ENCODE data around the gene ATP1A3.
"Not testable (repeated sequence)": the region's sequence is repeated elsewhere in the genome, so short reads cannot be mapped to it uniquely, and the experiment has no call there.

Gene ATP1A3

DNA sequence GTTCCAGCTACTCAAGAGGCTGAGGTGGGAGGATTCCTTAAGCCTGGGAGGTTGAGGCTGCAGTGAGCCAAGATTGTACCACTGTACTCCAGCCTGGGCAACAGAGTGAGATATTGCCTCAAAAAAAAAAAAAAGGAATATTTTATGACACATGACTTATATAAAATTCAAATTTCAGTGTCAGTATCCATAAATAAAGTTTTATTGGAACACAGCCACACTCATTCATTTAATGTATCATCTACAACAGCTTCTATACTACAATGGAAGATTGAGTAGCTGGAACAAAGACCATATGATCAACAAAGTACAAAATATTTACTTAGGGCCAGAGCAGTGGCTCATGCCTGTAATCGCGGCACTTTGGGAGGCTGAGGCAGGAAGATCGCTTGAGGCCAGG lies 18.7 kb upstream of the ATP1A3 start:
- not testable (repeated sequence) for DNase-seq

DNA sequence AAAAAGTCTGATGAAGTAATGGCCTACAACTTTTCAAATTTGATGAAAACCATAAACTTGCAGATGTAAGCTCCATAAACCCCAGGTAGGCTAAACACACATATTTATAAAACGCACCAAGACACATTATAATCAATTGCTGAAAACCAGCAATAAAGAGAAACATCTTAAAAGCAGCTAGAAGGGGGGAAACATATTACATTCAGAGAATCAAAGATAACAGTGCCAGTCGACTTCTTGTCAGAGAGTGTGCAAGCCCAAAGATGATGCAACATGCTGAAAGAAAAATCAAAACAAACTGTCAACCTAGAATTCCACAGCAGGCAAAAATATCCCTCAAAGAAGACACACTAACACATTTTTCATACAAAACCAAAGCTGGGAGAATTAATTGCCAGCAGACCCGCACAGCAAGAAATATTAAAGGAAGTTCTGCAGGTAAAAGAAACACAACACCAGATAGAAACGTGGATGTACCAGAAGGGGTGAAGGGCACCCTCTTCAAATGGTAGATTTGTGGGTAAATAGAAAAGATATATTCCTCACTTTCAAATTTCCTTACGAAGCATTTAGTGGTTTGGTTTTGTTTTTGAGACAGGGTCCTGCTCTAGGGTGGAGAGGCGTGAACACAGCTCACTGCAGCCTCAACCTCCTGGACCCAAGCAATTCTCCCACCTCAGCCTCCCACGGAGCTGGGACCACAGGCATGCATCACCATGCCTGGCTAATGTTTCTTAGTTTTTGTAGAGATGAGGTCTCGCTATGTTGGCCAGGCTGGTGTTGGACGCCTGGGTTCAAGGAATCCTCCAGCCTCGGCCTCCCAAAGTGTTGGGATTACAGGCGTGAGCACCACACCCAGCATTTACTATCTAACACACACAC lies 16.5 kb upstream of the ATP1A3 start:
- no peak for DNase-seq

DNA sequence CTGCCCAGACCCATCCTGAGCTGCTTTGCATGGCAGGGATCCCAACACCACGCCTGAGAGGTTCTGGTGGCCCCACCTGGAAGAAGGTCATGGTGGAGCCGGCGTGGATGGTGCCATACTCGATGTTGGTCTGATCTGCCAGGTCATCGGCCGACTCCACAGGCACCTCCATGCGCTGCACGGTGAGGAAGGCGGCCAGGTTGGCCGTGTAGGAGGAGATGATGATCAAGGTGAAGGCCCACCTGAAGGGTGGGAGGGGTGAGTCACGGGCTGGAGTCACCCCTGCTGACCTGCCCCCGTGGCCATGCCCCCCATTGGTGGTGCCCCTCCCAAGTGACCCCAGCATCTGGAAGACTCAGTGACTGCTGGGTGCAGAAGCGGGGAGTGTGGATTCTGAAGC lies 12.5 kb upstream of the ATP1A3 start:
- DNase-seq: no peak

GRCh38 chr19:42005504-42005903 lies 11.5 kb upstream of the ATP1A3 start:
- DNase-seq: no peak

GRCh38 chr19:42003506-42004294 lies 9.7 kb upstream of the ATP1A3 start:
- no peak for DNase-seq

DNA sequence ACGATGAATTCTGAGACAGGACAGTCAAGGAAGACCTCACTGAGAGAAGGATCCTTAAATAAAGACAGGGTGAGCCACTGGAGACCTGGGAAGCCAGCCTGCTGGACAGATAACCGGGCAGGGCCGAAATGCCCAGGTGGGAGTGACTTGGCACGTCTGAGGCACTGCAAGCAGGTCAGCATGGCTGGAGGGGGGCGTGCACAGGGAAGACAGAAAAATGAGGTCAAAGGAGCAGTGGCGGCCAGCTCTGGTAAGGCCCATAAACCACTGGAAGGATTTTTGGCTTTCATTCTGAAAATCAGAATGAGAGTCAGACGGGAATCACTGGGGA lies 5.8 kb upstream of the ATP1A3 start:
- DNase-seq: no peak

DNA sequence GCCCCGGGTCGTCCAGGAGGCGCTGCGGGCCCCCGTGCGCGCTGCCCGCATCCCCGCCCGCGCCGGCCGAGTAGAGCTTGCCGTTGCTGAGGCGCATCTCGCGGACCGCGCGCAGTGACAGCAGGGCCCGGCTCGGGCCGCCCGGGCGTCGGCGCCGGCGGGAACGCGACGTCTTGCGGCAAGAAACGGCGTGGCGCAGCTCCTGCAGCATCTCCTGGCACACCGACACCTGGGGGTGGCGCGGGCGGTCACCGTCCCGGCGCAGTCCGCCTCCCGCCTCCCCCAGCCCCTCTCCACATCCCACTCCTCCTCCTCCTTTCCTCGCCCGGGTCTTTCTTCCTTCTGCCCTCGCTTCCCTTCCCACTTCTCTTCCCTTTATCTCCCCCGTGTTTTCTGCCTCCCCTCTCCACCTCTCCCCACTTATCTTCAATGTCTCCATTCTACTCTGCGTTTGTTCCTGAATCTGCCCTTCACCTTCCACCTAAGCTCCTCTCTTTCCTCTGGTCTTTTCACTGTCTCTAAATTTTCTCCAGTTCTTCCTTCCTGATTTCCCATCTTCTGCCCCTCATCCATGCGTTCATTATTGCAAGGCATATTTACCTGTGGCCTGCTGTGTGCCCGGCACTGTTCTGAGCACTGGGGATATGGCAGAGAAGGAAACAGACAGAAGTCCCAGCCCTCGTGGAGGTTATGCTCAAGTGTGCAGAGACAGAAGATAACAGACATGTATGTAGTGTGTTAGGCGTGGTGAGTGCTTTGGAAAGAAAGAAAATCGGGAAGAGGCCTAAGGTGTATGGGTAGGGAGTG lies 5.2 kb upstream of the ATP1A3 start:
- peak in 8 of 56 donors; percentile 2 to 41 (median 15) for DNase-seq

- peak in 8 of 56 donors; percentile 6 to 45 (median 14) for DNase-seq
Measured at GRCh38 chr19:41998246-41999020, 4.4 kb upstream of the ATP1A3 start.

DNA sequence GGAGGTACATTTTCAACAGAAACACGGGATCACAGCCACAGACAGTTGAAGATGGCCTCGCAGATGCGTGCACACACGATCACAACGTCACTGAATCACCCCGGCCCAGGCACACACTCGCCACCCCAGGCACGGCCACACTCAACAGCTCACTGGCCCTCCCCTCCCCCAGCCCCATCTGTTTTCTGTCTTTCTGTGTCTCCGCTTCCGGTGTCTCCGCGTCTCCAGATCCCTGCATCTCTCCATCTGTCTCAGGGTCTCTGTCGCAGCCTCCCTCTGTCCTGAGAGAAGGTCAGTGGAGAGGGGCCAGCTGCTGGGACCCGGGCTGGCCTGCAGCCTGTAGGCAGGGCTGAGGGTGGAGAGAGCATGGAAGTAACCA lies 3.8 kb upstream of the ATP1A3 start:
- DNase-seq: peak in 2 of 56 donors; percentile 28 to 31

DNA sequence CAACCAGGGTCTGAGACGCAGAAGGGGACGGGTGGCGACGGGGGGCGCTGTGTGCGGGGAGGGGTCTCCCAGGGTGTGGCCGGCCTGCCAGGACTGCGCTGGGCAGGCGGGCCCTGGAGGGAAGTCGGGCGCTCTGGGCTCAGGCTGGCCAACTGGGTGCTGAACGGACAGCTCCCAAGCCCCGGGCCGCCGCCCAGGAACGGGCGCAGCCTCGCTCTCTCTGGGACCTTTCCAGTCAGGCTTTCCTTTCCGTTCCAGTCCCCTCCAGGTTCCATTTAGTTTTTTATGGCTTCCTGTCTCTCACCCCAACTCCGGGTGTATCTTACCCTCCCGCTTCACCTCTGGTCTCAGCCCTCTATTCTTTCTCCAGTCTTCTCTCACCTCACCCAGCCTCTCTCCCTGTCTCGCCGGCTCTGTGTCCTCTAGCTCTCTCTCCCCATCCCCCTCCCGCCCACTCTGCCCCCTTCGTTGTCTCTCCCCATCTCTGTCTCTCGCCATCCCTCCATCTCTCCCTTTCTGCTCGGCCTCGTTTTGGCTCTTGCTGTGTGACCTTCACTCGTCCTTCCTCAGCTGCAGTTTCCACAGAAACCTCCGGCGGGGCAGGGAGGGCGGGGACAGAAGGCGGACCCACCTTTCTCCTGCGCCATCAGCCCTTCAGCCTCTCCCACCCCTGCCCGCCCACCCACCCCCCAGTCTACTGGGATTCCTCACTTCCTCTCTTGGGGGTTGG lies 3.3 kb upstream of the ATP1A3 start:
- peak in 25 of 56 donors; percentile 7 to 64 (median 25) for DNase-seq

GRCh38 chr19:41995959-41996797 lies 2.1 kb upstream of the ATP1A3 start:
- DNase-seq: peak in 38 of 56 donors; percentile 7 to 75 (median 38)

DNA sequence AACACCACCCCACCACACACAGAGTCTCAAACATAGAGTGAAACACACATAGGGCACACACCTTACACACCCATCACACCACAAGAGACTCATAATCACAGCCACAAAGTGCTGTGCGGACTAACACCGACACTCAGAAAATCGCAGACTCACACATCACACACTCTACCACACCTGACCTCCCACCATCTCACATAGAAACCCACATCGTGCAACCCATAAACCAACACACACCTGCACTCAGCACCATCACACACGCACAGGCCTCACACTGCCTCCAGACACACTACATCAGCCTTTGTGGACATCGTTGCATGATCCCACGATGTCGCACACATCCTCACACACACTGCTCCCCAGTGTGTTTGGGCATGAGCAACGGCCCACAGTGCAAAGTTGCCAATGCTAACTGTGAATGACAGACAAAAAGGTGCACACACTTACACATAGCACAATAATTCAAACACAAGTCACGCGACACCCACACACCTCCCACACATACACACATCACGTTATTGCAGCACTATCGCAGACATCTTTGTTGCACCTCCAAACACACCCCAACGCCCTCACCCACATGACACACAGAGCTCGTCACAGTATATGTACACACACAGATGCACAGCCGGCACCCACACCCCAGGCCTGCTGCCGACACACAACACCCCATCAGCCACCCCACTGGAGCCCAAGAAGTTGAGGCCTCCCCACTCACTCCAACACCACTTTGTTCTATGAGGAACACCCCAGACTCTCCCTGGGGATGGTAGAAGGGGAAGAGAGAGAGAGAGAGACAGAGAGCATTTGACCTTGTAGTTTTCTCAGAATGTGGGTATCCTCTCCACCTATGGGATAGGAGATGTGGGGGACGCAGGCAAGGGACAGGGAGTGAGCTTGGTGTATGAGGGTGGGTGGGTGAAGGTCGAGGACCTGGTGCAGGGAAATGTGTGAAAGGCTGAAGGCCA lies 1.2 kb upstream of the ATP1A3 start:
- peak in 30 of 56 donors; percentile 11 to 75 (median 46) for DNase-seq

DNA sequence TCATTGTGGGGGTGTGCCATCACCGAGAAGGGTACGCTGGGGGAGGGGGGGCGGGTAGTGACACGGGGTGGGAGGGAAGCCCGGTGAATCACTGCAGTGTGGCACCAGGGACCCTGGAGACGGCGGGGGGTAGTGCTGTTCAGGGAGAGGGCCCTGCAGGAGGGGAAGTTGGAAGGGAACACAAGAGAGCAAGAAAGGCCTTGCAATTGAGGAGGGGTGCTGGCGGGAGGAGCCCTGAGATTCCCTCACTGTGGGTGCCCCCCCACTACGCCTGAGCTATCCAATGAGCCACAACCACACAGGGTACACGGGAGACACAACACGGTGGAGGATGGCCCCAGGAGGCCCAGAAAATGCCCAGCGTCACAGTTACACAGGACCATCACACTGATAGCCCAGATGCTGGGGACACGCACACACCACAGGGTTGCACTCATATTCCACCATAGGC lies 516 bp upstream of the ATP1A3 start:
- DNase-seq: peak in 19 of 56 donors; percentile 27 to 79 (median 58)

DNA sequence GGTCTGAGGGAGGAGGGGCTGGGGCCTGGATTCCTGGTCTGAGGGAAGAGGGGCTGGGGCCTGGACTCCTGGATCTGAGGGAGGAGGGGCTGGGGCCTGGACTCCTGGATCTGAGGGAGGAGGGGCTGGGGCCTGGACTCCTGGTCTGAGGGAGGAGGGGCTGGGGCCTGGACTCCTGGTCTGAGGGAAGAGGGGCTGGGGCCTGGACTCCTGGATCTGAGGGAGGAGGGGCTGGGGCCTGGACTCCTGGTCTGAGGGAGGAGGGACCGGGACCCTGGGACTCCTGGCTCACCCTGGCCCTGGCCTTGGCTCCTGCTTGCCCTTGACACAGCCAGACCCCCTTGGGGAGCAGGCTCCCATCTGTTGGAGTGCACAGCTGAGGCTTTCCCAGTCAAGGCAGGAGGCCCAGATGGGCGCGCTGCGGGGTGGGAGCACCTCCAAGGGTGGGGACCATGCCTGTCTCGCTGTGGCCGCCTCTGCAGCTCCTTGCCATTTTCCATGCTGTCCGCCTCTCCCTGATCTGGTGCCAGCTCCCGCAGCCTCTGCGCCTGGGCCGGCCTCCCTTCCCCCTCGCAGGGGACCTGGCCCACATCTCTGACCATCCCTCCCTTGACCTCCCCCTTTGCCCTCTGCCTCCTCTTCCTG lies 2.0 kb downstream of the ATP1A3 start:
- DNase-seq: not testable (repeated sequence)

GRCh38 chr19:41991025-41991424 lies 3.0 kb downstream of the ATP1A3 start:
- no peak for DNase-seq

DNA sequence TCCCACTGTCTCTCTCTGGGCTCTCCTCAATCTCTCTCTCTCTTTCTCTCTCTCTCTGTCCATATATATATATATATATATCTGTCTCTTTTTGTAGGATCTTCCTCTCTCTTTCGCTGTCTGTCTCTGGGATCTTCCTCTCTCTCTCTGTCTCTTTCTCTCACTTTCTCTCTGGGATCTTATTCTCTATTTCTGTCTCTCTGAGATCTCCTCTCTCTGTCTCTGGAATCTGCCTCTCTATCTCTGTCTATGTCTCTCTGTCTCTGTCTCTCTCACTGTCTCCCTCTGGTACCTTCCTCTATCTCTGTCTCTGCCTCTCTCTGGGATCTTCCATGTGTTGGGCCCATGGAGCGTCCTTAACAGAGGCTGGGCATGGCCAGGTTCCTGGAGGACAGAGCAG lies 3.4 kb downstream of the ATP1A3 start:
- no peak for DNase-seq

DNA sequence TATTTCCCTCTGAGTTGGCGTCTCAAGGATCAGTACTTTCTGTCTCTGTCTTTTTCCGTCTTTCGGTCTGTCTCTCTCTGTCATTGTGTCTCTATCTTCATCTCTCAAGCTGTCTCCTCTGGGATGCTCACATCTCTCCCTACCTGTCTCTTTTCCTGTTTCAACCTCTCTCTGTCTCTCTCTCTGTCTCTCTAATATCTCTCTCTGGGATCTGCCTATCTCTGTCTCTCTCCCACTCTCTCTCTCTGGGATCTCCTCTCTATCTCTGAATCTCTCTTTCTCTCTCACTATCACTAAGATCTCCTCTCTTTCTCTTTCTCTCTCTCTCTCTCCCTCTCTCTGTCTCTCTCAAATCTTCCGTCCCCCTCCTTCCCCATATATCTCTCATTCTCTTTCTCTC lies 4.0 kb downstream of the ATP1A3 start:
- no peak for DNase-seq
